ENCODE results near the gene IGFALS.

DNA sequence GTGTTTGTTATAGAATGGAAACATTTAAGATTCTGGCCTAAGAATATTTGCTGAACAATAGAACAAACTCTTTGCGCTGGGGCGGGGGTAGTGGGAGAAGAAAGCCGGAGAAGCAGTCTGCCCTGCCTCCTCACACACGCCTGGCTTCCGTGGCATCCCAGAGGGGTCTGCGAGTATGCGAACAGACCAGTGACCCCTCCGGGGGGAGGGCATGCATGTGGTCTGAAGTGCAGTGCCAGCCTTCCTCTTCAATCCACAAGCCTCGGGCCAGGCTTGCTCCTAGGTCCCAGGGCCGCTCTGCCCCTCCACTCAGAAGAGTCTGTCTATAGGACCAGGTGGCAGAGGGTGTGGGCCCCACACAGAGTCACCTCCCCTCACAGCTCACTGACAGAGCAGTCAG lies 14.1 kb upstream of the IGFALS start:
- TF ChIP-seq SP1 (IDR thresholded peaks at IDR 0.05) (no peak), HDGF (IDR thresholded peaks at IDR 0.05; ENCODE audit: borderline replicate concordance) (no peak), NFRKB (IDR thresholded peaks at IDR 0.05) (no peak), ZNF384 (IDR thresholded peaks at IDR 0.05) (no peak), FOXM1 (IDR thresholded peaks at IDR 0.05; ENCODE audit: borderline replicate concordance) (no peak), ARNT (IDR thresholded peaks at IDR 0.05) (no peak), SUZ12 (IDR thresholded peaks at IDR 0.05) (no peak), BHLHE40 (IDR thresholded peaks at IDR 0.05; ENCODE audit: borderline replicate concordance) (no peak), TARDBP (IDR thresholded peaks at IDR 0.05) (no peak)
